Adipocyte (in vitro differentiated cells): ENCODE results near the gene CCDC34.

ENCODE experiments used
- DNase-seq: peaks from one replicate; pipeline ENCODE4 v3.0.0-alpha.2; 2015; ENCODE audit warnings: low read depth
- H3K27me3 ChIP-seq: replicated peaks from 2 replicates; pipeline ENCODE4 v1.7.0; 2013; ENCODE audit warnings: mild to moderate bottlenecking, low read length, moderate library complexity; ENCODE audit not compliant: control insufficient read depth, insufficient read depth
- H3K36me3 ChIP-seq: 2 replicates; pipeline ENCODE4 v1.7.0; 2013; ENCODE audit warnings: low read length, mild to moderate bottlenecking, moderate library complexity; ENCODE audit not compliant: control insufficient read depth, insufficient read depth, severe bottlenecking
- H3K4me1 ChIP-seq: 2 replicates; pipeline ENCODE4 v1.7.0; 2013; ENCODE audit warnings: mild to moderate bottlenecking, low read length, moderate library complexity; ENCODE audit not compliant: control insufficient read depth, insufficient read depth
- H3K4me3 ChIP-seq: 2 replicates; pipeline ENCODE4 v1.7.0; 2013; ENCODE audit warnings: mild to moderate bottlenecking, low read length, moderate library complexity
- H3K9ac ChIP-seq: 2 replicates; pipeline ENCODE4 v1.7.0; 2013; ENCODE audit warnings: mild to moderate bottlenecking, low read length, moderate library complexity
- H3K9me3 ChIP-seq: 2 replicates; pipeline ENCODE4 v1.7.0; 2013; ENCODE audit warnings: mild to moderate bottlenecking, low read length, moderate library complexity; ENCODE audit not compliant: control insufficient read depth

Gene CCDC34

DNA sequence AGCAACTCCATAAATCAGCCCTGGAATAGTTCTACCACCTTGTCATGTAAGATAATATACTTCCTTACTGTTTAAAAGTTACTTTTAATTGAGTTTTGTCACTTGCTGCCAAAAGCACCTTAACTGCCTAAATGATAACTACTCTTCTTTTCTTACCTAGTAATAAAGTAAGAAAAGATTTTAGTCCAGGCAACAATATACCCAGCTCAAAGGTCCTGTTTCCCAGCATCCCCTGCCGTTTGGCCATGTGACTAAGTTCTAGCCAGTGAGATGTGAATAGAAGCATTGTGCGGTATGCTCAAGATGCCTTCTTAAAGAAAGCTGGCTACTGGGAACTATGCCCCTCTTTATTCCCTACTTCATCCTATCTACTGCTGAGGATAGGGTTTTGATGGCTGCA, 39.4 kb upstream of the CCDC34 start:
- no peaks in the 10 kb centered on the region for H3K27me3 ChIP-seq
- H3K4me1 ChIP-seq: peaks cover 21% of the 10 kb centered on the region
- no peak overlapping the region for H3K4me3 ChIP-seq
- no peak for DNase-seq
- no peak overlapping the region for H3K9ac ChIP-seq
- H3K36me3 ChIP-seq: no peaks in the 10 kb centered on the region
- no peaks in the 10 kb centered on the region for H3K9me3 ChIP-seq

DNA sequence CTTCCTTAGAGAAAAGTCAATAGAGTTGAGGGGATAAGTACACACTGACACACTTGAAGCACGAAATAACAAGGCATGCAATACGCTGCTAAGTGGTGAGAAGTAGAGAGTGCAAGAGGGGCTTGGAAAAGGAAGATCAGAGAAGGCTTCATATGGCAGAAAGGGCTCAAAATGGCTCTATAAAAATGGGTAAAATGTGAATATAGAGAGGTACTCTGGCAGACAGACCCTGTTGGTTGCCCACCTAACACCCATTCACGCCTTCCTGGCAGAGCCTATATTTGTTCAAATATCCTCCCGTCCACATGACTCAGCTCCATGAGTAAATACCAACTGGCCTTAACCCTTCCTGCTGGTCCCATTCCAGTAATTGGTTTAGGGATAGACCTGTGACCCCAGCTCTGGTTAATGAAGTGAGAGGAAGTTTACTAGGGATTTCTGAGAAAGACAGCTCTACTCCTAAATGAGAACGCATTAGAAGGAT, 38.9 kb upstream of the CCDC34 start:
- Histone ChIP-seq H3K27me3 (no peaks in the 10 kb centered on the region), H3K4me3 (no peak overlapping the region), H3K9me3 (no peaks in the 10 kb centered on the region), H3K9ac (no peak overlapping the region), H3K36me3 (no peaks in the 10 kb centered on the region), H3K4me1 (peaks cover 21% of the 10 kb centered on the region)
- DNase-seq: no peak

- H3K9me3 ChIP-seq: no peaks in the 10 kb centered on the region
- H3K4me1 ChIP-seq: peaks cover 16% of the 10 kb centered on the region
- DNase-seq: peak; percentile 62
- H3K27me3 ChIP-seq: no peaks in the 10 kb centered on the region
- H3K36me3 ChIP-seq: no peaks in the 10 kb centered on the region
- no peak overlapping the region for H3K9ac ChIP-seq
- no peak overlapping the region for H3K4me3 ChIP-seq
These were observed 38.3 kb upstream of the CCDC34 start for GRCh38 chr11:27401280-27401832.

GRCh38 chr11:27398400-27398770, 35.4 kb upstream of the CCDC34 start:
- no peaks in the 10 kb centered on the region for H3K27me3 ChIP-seq
- no peaks in the 10 kb centered on the region for H3K36me3 ChIP-seq
- H3K9ac ChIP-seq: no peak overlapping the region
- H3K4me3 ChIP-seq: no peak overlapping the region
- no peak for DNase-seq
- H3K9me3 ChIP-seq: no peaks in the 10 kb centered on the region
- peaks cover 4% of the 10 kb centered on the region for H3K4me1 ChIP-seq

DNA sequence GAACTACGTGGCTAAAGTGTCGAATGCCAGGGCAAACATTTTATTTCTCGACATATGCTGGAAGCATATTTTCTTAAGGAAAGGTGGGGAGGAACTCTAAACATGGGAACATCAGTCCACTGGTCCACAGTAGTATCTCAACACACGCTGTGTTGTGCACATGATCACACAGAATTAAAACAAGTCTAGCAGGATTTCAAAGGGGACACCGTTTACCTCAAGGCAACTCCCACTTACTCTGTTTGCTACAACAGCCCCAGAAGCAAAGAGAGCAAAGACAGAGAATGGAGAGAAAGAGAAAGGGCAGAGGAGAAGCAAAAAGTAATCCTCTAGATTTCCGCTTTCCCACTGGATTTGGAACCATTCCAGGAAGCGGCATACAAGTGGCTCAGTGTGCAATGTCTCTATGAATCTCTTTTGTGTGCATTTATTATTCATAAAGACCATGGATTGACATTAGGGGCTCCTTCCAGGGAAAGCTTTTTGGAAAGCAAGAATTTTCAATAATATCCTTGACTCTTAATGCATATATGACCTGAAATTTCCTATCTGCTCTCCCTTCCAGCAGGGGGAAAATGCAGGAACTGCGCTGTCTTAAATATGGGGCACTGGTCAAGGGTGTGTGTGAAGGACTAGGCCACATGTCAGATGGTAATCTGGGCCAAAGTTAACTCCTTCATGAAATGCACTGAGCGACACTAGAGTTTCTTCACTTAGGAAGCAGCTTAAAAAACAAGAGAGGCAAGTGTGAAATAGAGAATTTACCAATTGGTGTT, 34.8 kb upstream of the CCDC34 start:
- no peak overlapping the region for H3K9ac ChIP-seq
- DNase-seq: no peak
- H3K36me3 ChIP-seq: no peaks in the 10 kb centered on the region
- H3K9me3 ChIP-seq: no peaks in the 10 kb centered on the region
- H3K4me1 ChIP-seq: peaks cover 8% of the 10 kb centered on the region
- H3K27me3 ChIP-seq: no peaks in the 10 kb centered on the region
- H3K4me3 ChIP-seq: no peak overlapping the region

DNA sequence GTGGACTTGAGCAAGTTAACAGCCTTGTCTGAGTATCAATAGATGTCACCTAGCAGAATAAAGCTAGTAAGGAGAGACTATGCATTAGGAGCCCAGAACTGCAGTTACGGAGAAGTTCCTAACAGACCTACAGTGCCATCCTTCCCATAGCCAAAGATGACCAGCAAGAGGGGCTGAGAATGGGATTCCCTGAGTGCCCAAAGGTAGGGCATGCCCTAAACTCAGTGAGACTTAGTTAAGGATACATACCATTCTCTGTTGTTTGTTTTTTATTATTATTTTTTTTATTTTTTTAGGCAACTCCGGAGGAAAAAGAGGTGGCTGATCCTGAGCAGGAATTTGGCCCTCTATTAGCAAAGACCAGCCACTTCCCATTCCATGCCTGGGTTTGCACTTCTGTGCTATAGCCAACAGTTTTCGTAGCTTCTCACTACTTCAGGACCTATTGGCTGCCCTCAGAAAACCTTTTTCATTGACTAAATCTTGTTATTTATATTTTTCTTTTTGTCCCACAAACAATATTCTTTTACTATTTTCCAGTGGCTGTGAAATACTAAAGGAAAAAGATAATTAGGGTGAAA, 33.3 kb upstream of the CCDC34 start:
- H3K27me3 ChIP-seq: no peaks in the 10 kb centered on the region
- peaks cover 14% of the 10 kb centered on the region for H3K4me1 ChIP-seq
- no peaks in the 10 kb centered on the region for H3K36me3 ChIP-seq
- H3K4me3 ChIP-seq: no peak overlapping the region
- no peak for DNase-seq
- H3K9ac ChIP-seq: no peak overlapping the region
- H3K9me3 ChIP-seq: no peaks in the 10 kb centered on the region

DNA sequence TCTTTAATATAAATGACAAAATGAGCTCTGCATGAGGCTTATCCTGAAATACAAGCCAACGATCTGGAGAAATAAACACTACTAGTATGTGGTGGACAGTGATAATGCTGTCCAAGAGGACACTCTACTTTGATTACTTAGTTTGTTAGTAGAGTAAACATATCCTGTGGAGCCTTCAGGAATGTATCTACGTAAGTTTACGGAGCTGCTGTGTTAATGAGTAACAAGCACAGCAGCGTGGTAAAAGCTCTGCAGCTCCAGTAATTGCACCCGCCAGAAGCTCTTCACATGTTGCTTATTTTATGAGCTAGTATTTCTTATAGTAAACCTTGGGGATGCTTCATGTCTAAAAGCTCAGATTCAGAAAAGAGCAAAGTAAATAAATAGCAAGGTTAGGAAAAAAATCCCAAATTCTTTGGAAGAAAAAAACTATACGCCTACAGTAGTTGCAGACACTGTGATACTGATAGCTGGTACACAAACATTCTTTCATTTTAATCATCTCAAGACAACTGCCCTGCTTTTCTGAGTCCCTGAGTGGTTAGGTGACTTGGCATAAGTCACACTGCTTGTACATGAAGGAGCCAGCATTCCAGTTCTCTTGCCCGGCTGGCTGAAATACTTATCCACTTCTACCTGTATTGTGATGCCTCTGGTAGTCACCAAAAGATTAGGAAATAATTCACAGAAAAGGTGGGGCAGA, 32.7 kb upstream of the CCDC34 start:
- Histone ChIP-seq H3K27me3 (no peaks in the 10 kb centered on the region), H3K9me3 (no peaks in the 10 kb centered on the region), H3K36me3 (no peaks in the 10 kb centered on the region), H3K4me3 (no peak overlapping the region), H3K9ac (no peak overlapping the region), H3K4me1 (peaks cover 14% of the 10 kb centered on the region)
- DNase-seq: peak; percentile 36

DNA sequence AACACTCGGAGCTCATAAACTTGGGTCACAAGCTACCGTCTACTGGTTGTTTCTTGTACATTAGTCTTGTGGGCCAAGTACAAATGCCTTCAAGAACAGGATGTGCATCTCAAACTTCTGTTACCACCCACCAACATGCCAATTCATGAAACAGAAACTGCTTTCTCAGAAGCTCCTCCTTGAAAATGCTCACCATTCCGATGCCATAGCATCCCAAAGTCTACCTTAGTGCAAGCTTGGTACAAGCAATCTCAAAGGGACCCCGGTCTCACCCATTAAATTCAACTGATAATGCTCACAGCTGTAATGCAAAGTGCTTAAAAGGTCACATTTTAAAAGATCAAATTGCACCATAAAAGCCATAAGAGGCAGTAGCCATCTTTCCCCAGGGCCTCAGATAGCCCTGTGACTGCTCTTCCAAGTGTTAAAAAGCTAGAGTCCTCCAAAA, 31.8 kb upstream of the CCDC34 start:
- DNase-seq: no peak
- H3K9ac ChIP-seq: no peak overlapping the region
- H3K27me3 ChIP-seq: no peaks in the 10 kb centered on the region
- H3K4me3 ChIP-seq: no peak overlapping the region
- no peaks in the 10 kb centered on the region for H3K9me3 ChIP-seq
- H3K36me3 ChIP-seq: no peaks in the 10 kb centered on the region
- peaks cover 17% of the 10 kb centered on the region for H3K4me1 ChIP-seq

- H3K27me3 ChIP-seq: no peaks in the 10 kb centered on the region
- H3K4me1 ChIP-seq: peaks cover 17% of the 10 kb centered on the region
- no peak overlapping the region for H3K9ac ChIP-seq
- no peak overlapping the region for H3K4me3 ChIP-seq
- H3K9me3 ChIP-seq: no peaks in the 10 kb centered on the region
- no peaks in the 10 kb centered on the region for H3K36me3 ChIP-seq
- peak; percentile 77 for DNase-seq
These were observed 29.5 kb upstream of the CCDC34 start for GRCh38 chr11:27392278-27393114.

DNA sequence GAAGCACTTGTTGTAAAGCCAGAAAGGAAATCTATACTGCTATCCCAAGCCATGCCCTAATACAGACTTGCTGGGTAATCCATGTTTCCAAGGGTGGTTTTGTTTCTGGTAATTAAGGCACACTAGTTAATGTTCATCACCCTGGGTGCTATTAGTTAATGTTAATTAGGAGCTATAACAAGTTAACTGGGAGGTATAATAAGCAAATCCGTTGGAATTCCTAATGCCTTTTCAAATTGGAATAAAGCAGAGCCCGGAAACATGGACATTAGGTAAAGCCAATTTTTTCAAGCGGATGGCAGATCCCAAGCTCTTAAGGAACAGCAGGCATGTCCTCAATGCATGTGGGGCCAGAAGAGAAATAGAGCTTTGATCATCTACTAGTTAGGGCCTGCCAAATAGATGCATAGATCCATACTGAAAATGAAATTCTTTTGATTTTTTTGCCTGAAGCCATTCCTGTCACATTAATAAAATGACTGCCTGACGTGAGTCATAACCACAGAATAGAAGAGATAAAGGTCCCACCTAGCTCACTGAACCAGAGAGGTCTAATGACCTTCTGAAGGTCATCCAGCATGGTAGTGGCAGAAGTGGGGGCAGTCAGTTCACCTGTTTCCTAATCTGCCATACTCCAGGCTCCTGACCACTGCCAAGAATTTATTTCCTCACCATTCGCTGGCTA, 28.5 kb upstream of the CCDC34 start:
- DNase-seq: no peak
- H3K4me1 ChIP-seq: peaks cover 17% of the 10 kb centered on the region
- H3K27me3 ChIP-seq: no peaks in the 10 kb centered on the region
- H3K4me3 ChIP-seq: no peak overlapping the region
- no peak overlapping the region for H3K9ac ChIP-seq
- no peaks in the 10 kb centered on the region for H3K36me3 ChIP-seq
- H3K9me3 ChIP-seq: no peaks in the 10 kb centered on the region
